HuH-7.5 (cell line): ENCODE results near the gene SYNJ1.
A peak's percentile ranks its signal among the peaks of the same experiment; 100 is the strongest.
"Not testable (repeated sequence)": the region's sequence is repeated elsewhere in the genome, so short reads cannot be mapped to it uniquely, and the experiment has no call there.

ENCODE experiments used
- DNase-seq: peaks from one replicate; pipeline ENCODE4 v3.0.0; 2011; ENCODE audit warnings: low spot score

Gene SYNJ1

GRCh38 chr21:32695482-32695881, 32.3 kb downstream of the SYNJ1 start:
- not testable (repeated sequence) for DNase-seq

DNA sequence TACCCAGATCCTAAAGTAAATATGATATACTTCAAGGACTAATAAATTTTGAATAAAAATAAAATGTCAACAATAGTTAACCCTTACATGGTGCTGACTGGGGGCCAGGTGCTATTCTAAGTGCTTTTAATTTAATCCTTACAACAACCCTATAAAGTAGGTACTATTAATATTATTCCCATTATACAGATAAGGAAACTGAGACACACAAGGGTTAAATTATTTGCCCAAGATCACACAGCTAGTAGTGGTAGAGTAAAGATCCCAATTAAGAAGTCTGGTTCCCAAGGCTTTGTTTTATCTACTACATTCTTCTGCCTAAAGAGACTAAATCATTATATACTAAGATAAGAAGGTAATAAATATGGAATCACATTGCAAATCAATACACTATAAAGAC, 34.2 kb downstream of the SYNJ1 start:
- no peak for DNase-seq

DNA sequence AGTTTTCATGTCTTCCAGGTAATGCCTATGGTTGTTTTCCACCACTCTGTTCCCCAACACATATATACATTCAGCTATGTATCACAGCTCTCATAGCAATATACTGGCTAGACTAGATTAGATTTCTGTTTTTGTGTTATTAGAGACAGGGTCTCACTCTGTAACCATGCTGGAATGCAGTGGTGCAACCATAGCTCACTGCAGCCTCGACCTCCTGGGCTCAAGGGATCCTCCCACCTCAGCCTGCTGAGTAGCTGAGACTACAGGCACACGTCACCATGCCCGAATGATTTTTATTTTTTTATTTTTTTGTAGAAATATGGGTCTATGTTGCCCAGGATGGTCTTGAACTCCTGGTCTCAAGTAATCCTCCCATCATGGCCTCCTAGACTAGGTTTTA, 37.7 kb downstream of the SYNJ1 start:
- no peak for DNase-seq

DNA sequence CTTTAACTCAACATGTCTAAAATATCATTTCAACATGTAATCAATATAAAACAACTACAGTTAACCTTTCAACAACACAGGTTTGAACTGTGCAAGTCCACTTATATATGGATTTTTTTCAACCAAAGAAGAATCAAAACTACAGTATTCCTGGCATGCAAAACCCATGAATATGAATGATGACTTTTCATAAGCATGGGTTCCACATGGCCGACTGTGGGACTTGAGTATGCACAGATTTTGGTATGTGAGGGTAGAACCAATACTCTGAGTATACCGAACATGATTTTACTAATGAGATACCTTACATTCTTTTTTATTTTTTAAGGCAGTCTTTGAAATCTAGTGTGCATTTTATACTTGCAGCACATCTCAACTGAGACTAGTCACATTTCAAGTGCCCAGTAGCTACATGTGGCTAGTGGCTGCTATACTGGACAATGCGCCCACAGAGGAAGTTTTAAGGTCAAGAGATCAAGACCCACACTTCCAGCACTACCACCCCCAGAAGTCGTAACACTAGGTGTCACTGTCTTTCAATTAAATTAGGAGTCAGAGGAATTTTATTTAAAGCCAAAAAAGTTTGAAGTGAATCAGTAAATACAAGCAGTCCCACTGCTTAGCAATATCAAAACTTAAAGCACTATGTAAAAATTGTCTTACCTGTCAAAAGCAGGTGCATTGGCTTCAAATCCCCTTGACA, 40.0 kb downstream of the SYNJ1 start:
- DNase-seq, result no peak

DNA sequence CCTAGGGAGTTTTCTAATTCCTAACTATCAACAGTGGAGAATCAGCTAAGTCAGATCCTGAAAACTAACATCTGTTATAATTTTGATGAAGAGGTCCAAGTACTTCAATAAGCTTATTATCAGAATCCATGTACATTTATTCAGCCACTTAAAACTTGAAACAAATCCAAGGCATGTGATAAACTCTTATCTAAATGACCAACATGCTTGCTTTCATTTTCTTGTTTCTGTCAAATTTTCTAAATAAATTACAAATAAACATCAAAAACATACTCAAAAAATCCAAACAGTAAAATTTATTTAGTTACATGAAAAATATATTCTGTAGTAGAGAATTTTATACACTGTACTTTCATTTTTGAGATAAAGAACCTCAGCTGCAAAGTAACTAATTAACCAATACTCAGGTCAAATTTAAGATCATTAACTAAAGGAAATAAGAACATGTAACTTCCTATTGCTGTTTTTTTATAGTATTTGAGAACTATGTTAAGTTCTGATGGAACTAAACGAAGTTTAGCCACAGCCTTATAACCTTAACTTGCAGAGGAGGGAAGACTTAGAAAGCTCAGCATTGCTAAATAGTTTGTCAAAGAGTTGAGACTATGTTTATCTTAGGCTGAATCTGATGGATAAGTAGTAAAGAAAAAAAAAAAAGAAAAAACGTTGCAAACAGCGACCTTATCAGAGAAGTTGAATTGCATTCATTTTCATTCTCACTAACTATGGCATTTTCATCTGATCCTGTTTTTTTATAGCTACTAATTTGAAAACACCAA, 44.9 kb downstream of the SYNJ1 start:
- no peak for DNase-seq

- DNase-seq, result no peak
These were observed 53.1 kb downstream of the SYNJ1 start for GRCh38 chr21:32674731-32675130.

DNA sequence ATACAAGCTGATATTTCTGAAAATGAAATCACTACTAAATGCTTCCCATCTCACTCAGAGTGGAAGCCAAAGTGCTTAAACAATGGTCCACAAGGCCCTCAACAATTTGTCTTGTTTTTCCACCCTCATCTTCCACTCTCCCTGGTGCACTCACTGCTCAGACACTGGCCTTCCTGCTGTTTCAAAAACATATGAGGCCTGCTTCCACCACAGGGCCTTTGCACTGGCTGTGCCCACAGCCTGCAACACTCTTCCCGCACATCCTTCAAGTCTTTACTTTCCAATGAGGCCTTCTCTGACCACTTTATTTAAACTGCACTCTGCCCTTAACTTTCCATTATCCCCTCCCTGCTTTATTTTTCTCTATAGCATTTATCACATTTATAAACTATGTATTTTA, 53.8 kb downstream of the SYNJ1 start:
- DNase-seq, result no peak

GRCh38 chr21:32666258-32666657, 61.6 kb downstream of the SYNJ1 start:
- no peak for DNase-seq

DNA sequence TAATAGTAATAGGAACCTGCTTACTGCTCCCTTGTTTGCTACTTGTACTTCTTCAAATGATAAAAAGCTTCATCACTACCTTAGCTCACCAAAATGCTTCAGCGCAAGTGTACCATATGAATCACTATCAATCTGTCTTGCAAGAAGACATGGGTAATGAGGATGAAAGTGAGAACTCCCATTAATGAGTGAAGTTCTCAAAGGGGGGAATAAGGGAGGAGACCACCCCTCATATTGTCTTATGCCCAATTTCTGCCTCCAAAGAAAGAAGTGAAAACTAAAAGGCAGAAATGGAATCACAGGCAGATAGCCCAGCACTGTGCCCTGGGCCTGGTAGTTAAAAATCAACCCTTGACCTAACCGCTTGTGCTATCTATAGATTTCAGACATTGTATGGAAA, 63.7 kb downstream of the SYNJ1 start:
- not testable (repeated sequence) for DNase-seq

DNA sequence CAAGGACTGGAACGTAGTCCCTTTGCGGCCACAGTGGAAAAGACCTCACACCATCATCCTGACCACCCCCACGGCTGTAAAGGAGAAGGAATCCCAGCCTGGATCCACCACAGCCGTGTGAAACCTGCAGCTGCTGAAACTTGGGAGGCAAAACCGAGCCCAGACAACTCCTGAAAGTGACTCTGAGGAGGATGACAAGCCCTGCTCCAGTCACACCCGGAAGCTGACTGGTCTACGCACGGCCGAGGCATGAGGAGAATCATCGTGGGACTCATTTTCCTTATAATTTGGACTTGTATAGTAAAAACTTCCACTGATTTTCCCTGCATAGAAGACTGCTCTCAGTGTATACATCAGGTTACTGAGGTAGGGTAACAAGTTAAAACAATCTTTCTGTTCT, 65.8 kb downstream of the SYNJ1 start:
- DNase-seq, result not testable (repeated sequence)

GRCh38 chr21:32661026-32661782, 66.6 kb downstream of the SYNJ1 start:
- DNase-seq, result not testable (repeated sequence)

GRCh38 chr21:32658524-32658923, 69.3 kb downstream of the SYNJ1 start:
- no peak for DNase-seq

DNA sequence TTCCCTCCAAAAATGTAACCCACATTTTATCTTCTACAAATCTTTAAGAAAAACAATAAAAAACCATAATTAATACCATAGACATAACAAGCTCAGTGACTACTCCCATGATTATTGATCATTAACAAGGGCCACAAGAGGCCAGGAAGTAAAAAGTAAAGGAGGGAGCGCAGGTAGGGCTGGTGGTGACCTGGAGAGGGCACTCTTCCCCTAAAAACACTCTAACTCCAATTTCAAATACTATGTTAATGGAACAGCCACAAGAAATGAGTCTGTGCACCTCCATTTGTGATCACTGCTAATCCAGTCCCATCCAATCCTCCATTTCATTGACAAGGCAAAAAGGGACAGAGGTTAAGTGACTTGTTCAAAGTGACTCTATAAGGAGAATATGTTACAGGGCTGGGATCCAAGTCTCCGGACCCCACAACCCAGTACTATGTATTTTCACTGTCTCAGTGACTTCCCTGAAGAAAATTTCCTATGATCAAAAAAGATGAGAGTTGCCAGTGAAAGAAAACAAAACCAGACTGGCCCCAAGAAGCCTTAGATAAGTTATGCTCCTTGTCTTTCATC, 74.4 kb downstream of the SYNJ1 start:
- peak; percentile 16 for DNase-seq

DNA sequence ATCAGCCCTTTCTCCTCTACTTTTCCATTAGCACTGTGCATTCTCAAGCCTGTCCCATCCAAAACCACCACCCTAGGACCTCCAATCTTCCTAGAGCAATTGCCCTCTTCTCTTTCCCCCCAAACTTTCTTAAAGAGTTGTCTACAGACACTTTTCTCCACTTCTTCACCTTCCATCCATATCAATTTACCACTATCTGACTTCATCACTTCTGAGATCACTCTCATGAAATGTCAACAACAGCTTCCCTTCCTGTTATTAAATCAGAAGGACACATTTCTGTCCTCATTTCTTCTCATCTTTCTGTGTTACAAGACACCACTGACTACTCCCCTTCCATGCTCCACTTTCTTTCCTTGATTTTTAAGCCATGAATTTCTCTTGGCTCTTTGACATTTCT, 79.6 kb downstream of the SYNJ1 start:
- no peak for DNase-seq

DNA sequence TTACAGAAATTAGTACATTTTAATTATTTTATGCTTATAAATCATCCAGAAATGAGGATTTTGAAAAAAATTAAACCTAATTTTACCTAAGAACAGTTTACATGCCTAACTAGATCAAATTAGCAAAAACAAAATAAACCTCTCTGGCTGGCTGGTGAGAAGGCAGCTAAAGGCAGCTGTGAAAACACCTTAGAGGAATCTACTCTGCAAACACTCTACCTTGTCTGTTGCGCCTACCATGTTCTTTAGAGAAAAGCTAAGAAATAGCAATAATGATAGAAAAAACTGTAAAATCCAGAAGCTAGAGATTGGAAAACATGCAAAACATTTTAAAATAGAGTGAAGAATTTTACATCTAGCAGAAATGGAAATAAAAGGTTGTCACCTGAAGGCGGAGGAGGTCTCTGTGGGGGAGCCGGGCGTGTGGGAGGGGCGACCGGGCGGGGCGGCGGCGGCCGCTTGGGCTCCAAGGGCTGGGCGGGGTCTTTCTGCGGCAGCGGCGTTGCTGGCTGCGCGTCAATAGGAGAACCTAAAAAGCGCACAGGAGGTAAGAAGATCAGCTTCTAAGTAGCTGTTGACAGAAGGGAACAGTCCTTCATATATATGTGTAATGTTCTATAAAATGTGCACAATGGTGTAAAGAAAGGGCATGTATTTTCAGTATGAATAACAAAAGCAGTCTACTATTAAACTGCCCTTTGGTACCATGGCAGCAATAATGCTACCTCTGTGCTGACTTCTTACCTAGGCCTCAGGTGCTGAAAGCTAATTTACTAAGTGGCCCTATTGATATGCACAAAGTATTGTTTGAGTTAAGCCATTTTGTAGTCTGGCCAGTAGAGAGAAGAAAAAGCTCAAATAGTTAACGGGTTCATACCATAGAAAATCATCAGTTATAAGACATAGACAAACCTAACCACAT, 82.3 kb downstream of the SYNJ1 start:
- no peak for DNase-seq

- no peak for DNase-seq
These were observed 85.8 kb downstream of the SYNJ1 start for GRCh38 chr21:32641710-32642698.

DNA sequence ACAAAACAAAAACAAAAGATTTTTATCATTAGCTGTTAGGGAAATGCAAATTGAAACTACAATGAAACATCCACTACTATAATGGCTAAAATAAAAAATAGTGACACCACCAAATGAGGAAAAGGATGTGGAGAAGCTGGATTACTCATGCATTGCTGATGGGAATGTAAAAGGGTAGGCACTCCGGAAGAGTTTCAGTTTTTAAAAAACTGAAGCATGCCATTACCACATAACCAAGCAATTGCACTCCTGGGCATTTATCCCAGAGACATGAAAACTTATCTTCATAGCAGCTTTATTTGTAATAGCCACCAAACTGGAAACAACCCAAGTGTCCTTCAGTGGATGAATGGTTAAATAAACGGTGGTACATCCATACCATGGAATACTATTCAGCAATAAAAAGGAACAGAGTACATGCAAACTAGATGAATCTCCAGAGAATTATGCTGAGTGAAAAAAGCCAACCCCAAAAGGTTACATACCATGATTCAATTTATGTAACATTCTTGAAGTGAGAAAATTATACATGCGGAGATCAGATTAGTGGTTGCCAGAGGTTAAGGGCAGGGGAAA, 101.1 kb downstream of the SYNJ1 start:
- DNase-seq, result no peak

- not testable (repeated sequence) for DNase-seq
These were observed 109.6 kb downstream of the SYNJ1 start for GRCh38 chr21:32618218-32618617.

DNA sequence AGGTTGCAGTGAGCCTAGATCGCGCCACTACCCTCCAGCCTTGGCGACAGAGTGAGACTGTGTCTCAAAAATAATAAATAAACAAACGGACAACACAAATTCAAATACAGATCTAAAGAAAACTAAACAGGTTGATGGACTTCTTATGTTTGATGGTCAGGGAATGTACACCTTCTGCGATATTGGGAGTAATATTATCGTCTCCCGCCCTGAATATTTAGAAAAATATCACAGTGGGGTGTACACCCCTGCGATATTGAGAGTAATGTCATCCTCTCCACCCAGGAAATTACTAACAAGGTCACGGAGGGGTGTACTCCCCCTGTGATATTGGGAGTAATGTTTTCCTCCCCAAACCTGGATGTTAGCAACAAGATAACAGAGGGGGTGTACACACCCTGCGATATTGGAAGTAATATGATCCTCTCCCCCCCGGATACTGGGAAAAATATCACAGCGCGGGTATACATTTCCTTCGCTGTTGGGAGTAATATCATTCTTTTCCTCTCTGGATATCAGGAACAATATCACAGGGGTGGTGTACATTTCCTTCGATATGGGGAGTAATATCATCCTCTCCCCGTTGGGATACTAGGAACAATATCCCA, 114.3 kb downstream of the SYNJ1 start:
- DNase-seq, result no peak

DNA sequence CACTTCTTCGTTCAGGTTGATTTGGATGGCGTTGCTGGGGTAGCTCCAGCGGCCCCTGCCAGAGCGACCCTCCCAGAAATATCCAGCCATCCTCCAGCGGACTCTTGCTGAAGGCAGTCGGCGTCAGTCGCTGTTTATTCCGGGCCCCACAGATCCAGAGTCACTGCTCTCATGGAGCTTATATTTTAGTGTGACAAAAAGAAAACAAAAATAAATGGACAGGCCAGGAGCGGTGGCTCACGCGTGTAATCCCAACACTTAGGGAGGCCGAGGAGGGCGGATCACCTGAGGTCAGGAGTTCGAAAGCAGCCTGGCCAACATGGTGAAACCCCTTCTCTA, 114.8 kb downstream of the SYNJ1 start:
- DNase-seq, result no peak
